NCI-H69 (cell line): ENCODE measurements around the gene LCLAT1.
"Not testable (repeated sequence)": the region's sequence is repeated elsewhere in the genome, so short reads cannot be mapped to it uniquely, and the experiment has no call there.

Experiments used
- DNase-seq: peaks from one replicate; lab custom pipeline; 2025; lab: John Stamatoyannopoulos, UW

LCLAT1 gene

GRCh38 chr2:30591186-30591585 lies 144.1 kb downstream of the LCLAT1 start:
- DNase-seq: no peak

GRCh38 chr2:30601375-30601774 lies 154.3 kb downstream of the LCLAT1 start:
- no peak for DNase-seq

- DNase-seq: no peak
Observed at GRCh38 chr2:30605197-30605596, 158.2 kb downstream of the LCLAT1 start.

- DNase-seq: peak; percentile 2
Observed at GRCh38 chr2:30608643-30609042, 161.6 kb downstream of the LCLAT1 start.

GRCh38 chr2:30611583-30611982 lies 164.5 kb downstream of the LCLAT1 start:
- peak; percentile 71 for DNase-seq

- DNase-seq: peak; percentile 81
Observed at GRCh38 chr2:30612371-30612770, 165.3 kb downstream of the LCLAT1 start.

- peak; percentile 77 for DNase-seq
Observed at GRCh38 chr2:30613001-30613400, 166.0 kb downstream of the LCLAT1 start.

GRCh38 chr2:30614227-30614626 lies 167.2 kb downstream of the LCLAT1 start:
- not testable (repeated sequence) for DNase-seq

GRCh38 chr2:30615926-30616325 lies 168.9 kb downstream of the LCLAT1 start:
- DNase-seq: no peak

- no peak for DNase-seq
Observed at GRCh38 chr2:30620102-30620501, 173.1 kb downstream of the LCLAT1 start.

GRCh38 chr2:30621836-30622235 lies 174.8 kb downstream of the LCLAT1 start:
- DNase-seq: no peak

- no peak for DNase-seq
Observed at GRCh38 chr2:30622452-30622851, 175.4 kb downstream of the LCLAT1 start.

GRCh38 chr2:30625276-30625675 lies 178.2 kb downstream of the LCLAT1 start:
- no peak for DNase-seq

GRCh38 chr2:30625701-30626100 lies 178.7 kb downstream of the LCLAT1 start:
- DNase-seq: peak; percentile 1

- no peak for DNase-seq
Observed at GRCh38 chr2:30626397-30626796, 179.4 kb downstream of the LCLAT1 start.

- no peak for DNase-seq
Observed at GRCh38 chr2:30627151-30627550, 180.1 kb downstream of the LCLAT1 start.

GRCh38 chr2:30628341-30628740 lies 181.3 kb downstream of the LCLAT1 start:
- DNase-seq: no peak

GRCh38 chr2:30629866-30630265 lies 182.8 kb downstream of the LCLAT1 start:
- no peak for DNase-seq

- DNase-seq: no peak
Observed at GRCh38 chr2:30631051-30631671, 184.1 kb downstream of the LCLAT1 start.

- DNase-seq: no peak
Observed at GRCh38 chr2:30633039-30633438, 186.0 kb downstream of the LCLAT1 start.

GRCh38 chr2:30636311-30636710 lies 189.3 kb downstream of the LCLAT1 start:
- DNase-seq: no peak

- DNase-seq: peak; percentile 28
Observed at GRCh38 chr2:30639836-30640235, 192.8 kb downstream of the LCLAT1 start.

GRCh38 chr2:30641765-30642345 lies 194.8 kb downstream of the LCLAT1 start:
- peak; percentile 95 for DNase-seq

- DNase-seq: not testable (repeated sequence)
Observed at GRCh38 chr2:30643013-30643412, 196.0 kb downstream of the LCLAT1 start.
